ENCODE measurements around the gene EEF1AKMT3.

- TF ChIP-seq CTCF (conservative IDR thresholded peaks at IDR 0.05; ENCODE audit: low read depth, low read length), result no peak
- no peak for TF ChIP-seq NFE2L2 (IDR thresholded peaks at IDR 0.05; ENCODE audit: low read depth, low read length)
- TF ChIP-seq RCOR1 (IDR thresholded peaks at IDR 0.05; ENCODE audit: insufficient replicate concordance, low read length), result no peak
- no peak for TF ChIP-seq CEBPB (IDR thresholded peaks at IDR 0.05; ENCODE audit: low read depth, low read length)
- peak; percentile 100 for TF ChIP-seq MXI1 (IDR thresholded peaks at IDR 0.05; ENCODE audit: borderline replicate concordance, low read depth, low read length)
- no peak for TF ChIP-seq BHLHE40 (IDR thresholded peaks at IDR 0.05; ENCODE audit: low read depth, low read length)
- no peak for TF ChIP-seq SMC3 (IDR thresholded peaks at IDR 0.05; ENCODE audit: low read depth, low read length)
- peak; percentile 93 for TF ChIP-seq POLR2A (IDR thresholded peaks at IDR 0.05; ENCODE audit: low read depth, low read length)
- TF ChIP-seq MAFK (IDR thresholded peaks at IDR 0.05; ENCODE audit: low read depth, low read length), result no peak
- TF ChIP-seq RAD21 (IDR thresholded peaks at IDR 0.05; ENCODE audit: low read length), result no peak
- peak; percentile 59; the same call in 1 of the 2 replicates for TF ChIP-seq USF2 (IDR thresholded peaks at IDR 0.05; ENCODE audit: low read depth, low read length)
Observed at GRCh38 chr12:57771873-57772428, 463 bp upstream of the EEF1AKMT3 start, which contains the start of gene METTL1.
